A549 treated with DMSO at 1 μM for 4 hours (cell line): Measurements from ENCODE around the gene NCL. TPM values are rescaled to one million over a fixed set of nuclear protein-coding genes. Genes with fewer than 3 reads are reported as not detected.

ENCODE experiments used
- total RNA-seq: library from RNA; stranded (reverse); fragments of 200-300 nt; extraction: Qiagen RNA extraction; gene quantifications from 5 replicates; pipeline ENCODE4 v1.2.3, GENCODE V29; 2022; ENCODE audit warnings: low read depth

NCL gene, protein sequence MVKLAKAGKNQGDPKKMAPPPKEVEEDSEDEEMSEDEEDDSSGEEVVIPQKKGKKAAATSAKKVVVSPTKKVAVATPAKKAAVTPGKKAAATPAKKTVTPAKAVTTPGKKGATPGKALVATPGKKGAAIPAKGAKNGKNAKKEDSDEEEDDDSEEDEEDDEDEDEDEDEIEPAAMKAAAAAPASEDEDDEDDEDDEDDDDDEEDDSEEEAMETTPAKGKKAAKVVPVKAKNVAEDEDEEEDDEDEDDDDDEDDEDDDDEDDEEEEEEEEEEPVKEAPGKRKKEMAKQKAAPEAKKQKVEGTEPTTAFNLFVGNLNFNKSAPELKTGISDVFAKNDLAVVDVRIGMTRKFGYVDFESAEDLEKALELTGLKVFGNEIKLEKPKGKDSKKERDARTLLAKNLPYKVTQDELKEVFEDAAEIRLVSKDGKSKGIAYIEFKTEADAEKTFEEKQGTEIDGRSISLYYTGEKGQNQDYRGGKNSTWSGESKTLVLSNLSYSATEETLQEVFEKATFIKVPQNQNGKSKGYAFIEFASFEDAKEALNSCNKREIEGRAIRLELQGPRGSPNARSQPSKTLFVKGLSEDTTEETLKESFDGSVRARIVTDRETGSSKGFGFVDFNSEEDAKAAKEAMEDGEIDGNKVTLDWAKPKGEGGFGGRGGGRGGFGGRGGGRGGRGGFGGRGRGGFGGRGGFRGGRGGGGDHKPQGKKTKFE
- total RNA-seq: 759 to 927 TPM (median 863 TPM) in 5 replicates

GRCh38 chr2:231463698-231464575, at the start of gene NCL:
NCL (minus strand) TSS chr2:231464484; CDS start chr2:231464353, 131 bp downstream.

Other genes starting within 250 kb of the NCL start
- gene B3GNT7, start 68.8 kb downstream of the NCL start, total RNA-seq: 1.1 to 2.3 TPM (median 1.6 TPM) in 5 replicates
- 0.04 TPM in 1 of 5 replicates, not detected in the others for gene NMUR1, start 66.0 kb upstream of the NCL start, total RNA-seq
- gene TEX44, start 128.4 kb upstream of the NCL start, total RNA-seq: not detected in 5 replicates
- 1,489 to 1,712 TPM (median 1,584 TPM) in 5 replicates for gene PTMA, start 244.0 kb upstream of the NCL start, total RNA-seq